ENCODE measurements around the gene ST6GALNAC3. TPM values are rescaled to one million over a fixed set of nuclear protein-coding genes. Genes with fewer than 3 reads are reported as not detected.

Gene ST6GALNAC3
- total and polyA plus RNA-seq, 4 donors = 0.50 to 20.2 (median 5.9) TPM

DNA sequence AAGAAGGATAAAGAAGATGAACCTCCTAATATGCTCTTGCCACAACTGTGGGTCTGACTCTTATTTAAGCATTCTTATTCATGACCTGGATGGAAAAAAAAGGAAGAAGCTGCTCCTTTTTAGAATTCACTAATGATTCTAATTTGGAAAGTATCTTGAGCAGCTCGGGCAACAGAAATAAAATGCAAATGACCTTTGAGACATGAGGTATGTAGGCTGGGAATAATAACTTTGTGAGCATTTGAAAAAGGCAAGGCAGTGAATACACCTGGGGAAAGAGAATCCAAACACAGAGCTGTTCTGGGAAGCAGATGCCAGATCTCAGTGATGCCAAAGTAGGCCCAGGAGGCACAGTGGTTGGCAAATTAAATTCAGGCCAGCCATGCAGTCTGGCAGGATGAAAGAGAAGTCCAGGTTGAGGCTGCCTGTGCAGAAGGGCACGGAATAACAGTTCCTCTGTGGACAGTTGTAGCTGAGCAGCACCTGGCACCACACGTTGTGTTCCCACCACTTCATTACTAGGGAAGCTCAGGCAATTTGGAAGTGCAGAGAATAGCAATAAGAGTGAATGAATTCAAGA lies 471.9 kb downstream of the ST6GALNAC3 start:
- Histone ChIP-seq H3K27me3 (ENCODE audit: control insufficient read depth in 1 of 2, insufficient read depth in 2 of 2, low read length in 1 of 2) (no peaks in the 10 kb centered on the region), H3K27ac (ENCODE audit: low read depth in 1 of 2, low read length in 2 of 2) (no peak overlapping the region), H3K36me3 (ENCODE audit: control insufficient read depth in 1 of 2, insufficient read depth in 2 of 2, low read length in 1 of 2) (no peaks in the 10 kb centered on the region), H3K9me3 (ENCODE audit: control insufficient read depth, low read length) (no peaks in the 10 kb centered on the region), H3K4me3 (ENCODE audit: low read length in 2 of 2) (no peak overlapping the region), H3K4me1 (ENCODE audit: control insufficient read depth in 1 of 2, insufficient read depth in 2 of 2, low read length in 2 of 2) (peaks cover 0 to 3% of the 10 kb centered on the region in 2 donors)
- ATAC-seq (ENCODE audit: low FRiP score) (no peak), DNase-seq (no peak)
- intact Hi-C loops (cut with DNase I) = no loop called here
- WGBS, 2 donors = 84 to 86% methylated on average over 3 of the region's 3 CpGs

DNA sequence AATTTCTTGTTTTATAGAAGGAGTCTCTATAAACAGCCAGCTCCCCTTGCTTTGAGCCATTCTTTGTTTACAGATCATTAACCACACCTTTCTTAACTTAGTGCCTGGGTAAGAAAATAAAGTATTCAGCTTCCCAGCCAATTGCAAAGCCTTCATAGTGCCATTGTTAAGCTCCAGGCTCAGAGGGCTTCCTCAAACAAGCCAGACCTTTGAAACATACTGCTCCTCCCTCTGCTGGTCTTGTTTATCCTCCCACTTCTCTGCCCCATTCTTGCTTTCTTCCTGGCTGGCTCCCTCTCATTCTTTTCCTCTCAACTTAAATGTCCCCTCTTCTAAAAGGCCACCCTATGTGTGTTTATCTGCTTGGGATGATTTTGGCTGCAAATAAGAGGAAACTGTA lies 473.4 kb downstream of the ST6GALNAC3 start:
- H3K4me3 ChIP-seq (ENCODE audit: low read length in 2 of 2) = no peak overlapping the region
- H3K27me3 ChIP-seq (ENCODE audit: control insufficient read depth in 1 of 2, insufficient read depth in 2 of 2, low read length in 1 of 2) = no peaks in the 10 kb centered on the region
- H3K4me1 ChIP-seq (ENCODE audit: control insufficient read depth in 1 of 2, insufficient read depth in 2 of 2, low read length in 2 of 2) = no peaks in the 10 kb centered on the region
- DNase-seq (no peak), ATAC-seq (ENCODE audit: low FRiP score) (no peak)
- no peaks in the 10 kb centered on the region for H3K36me3 ChIP-seq (ENCODE audit: control insufficient read depth in 1 of 2, insufficient read depth in 2 of 2, low read length in 1 of 2)
- H3K27ac ChIP-seq (ENCODE audit: low read depth in 1 of 2, low read length in 2 of 2) = no peak overlapping the region
- intact Hi-C loops (cut with DNase I) = no loop called here
- H3K9me3 ChIP-seq (ENCODE audit: control insufficient read depth, low read length) = no peaks in the 10 kb centered on the region

DNA sequence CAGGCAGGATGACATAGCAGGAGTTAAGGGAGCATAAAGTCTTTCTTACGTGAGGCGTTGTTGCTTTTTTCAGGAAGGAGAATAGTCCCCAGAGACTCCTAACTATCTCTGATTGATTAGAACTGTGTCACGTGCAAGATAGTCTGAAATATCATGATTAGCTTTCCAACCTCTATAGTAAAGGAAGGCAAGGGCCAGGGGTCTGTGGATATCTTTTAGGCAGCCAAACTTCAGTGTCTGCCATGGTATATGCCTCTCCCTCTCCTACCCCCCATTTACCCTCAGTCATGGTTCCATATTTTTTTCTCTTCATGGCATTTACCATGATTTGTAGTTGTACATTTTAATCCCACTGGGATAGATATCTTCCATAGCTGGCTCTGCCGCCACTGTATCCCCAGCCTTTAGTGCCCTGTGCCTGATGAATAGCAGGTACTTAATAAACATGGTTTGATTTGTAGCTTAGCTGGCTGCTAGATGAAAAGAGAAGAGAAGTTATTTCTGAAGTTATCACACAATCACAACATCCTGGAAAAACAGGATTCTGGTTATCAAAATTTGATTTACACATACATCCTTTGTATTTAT lies 474.1 kb downstream of the ST6GALNAC3 start:
- no peak overlapping the region for H3K4me3 ChIP-seq (ENCODE audit: low read length in 2 of 2)
- no peaks in the 10 kb centered on the region for H3K4me1 ChIP-seq (ENCODE audit: control insufficient read depth in 1 of 2, insufficient read depth in 2 of 2, low read length in 2 of 2)
- DNase-seq = no peak
- WGBS, 2 donors = 91 to 94% methylated on average over 4 of the region's 4 CpGs
- no peak for ATAC-seq (ENCODE audit: low FRiP score)
- H3K9me3 ChIP-seq (ENCODE audit: control insufficient read depth, low read length) = no peaks in the 10 kb centered on the region
- no peaks in the 10 kb centered on the region for H3K27me3 ChIP-seq (ENCODE audit: control insufficient read depth in 1 of 2, insufficient read depth in 2 of 2, low read length in 1 of 2)
- no peaks in the 10 kb centered on the region for H3K36me3 ChIP-seq (ENCODE audit: control insufficient read depth in 1 of 2, insufficient read depth in 2 of 2, low read length in 1 of 2)
- no peak overlapping the region for H3K27ac ChIP-seq (ENCODE audit: low read depth in 1 of 2, low read length in 2 of 2)
- intact Hi-C loops (cut with DNase I) = no loop called here

DNA sequence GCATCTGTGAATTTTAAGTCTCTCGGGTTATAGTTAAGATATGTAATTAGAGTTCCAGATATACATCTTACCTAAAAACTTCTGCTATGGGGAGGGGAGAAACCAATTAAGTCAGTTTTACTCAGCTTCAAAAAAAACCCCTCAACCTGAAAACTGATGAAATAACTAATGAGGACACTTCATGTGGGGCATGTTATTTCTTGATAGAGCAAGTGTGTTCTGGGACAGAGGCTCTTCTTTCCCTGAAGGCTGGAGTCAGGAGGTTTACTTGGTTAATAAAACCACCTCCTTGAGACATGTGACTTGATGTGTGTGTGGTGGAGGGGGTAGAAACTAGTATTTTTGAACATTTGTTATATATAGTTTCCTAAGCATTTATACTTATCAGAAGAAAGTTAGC lies 479.7 kb downstream of the ST6GALNAC3 start:
- Histone ChIP-seq H3K36me3 (ENCODE audit: control insufficient read depth in 1 of 2, insufficient read depth in 2 of 2, low read length in 1 of 2) (no peaks in the 10 kb centered on the region), H3K4me3 (ENCODE audit: low read length in 2 of 2) (no peak overlapping the region), H3K9me3 (ENCODE audit: control insufficient read depth, low read length) (no peaks in the 10 kb centered on the region), H3K4me1 (ENCODE audit: control insufficient read depth in 1 of 2, insufficient read depth in 2 of 2, low read length in 2 of 2) (no peaks in the 10 kb centered on the region), H3K27ac (ENCODE audit: low read depth in 1 of 2, low read length in 2 of 2) (no peak overlapping the region), H3K27me3 (ENCODE audit: control insufficient read depth in 1 of 2, insufficient read depth in 2 of 2, low read length in 1 of 2) (no peaks in the 10 kb centered on the region)
- 96 to 100% methylated on average over 1 of the region's 1 CpG for WGBS, 2 donors
- ATAC-seq (ENCODE audit: low FRiP score) (no peak), DNase-seq (no peak)
- intact Hi-C loops (cut with DNase I) = no loop called here

DNA sequence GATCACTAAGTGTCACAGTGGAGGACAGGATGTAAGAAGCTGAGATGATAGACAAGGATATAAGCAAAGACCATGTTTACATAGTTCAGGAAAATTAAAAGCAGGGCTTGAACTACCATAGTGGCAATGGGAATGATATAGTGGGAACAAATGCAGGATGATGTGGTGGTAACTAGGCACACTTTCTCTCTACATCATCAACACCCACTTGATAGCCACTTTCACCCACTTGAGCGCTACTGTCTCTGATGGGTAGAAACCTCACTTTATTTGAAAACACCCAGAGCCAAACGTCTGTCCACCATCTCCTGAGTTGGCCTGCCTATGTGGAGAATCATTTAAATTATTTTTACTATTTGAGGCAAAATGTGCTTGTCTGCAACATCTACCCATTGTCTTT lies 487.7 kb downstream of the ST6GALNAC3 start:
- intact Hi-C loops (cut with DNase I) = no loop called here
- H3K36me3 ChIP-seq (ENCODE audit: control insufficient read depth in 1 of 2, insufficient read depth in 2 of 2, low read length in 1 of 2) = no peaks in the 10 kb centered on the region
- DNase-seq (no peak), ATAC-seq (ENCODE audit: low FRiP score) (no peak)
- no peak overlapping the region for H3K27ac ChIP-seq (ENCODE audit: low read depth in 1 of 2, low read length in 2 of 2)
- 88 to 91% methylated on average over 2 of the region's 2 CpGs for whole genome bisulfite sequencing, 2 donors
- no peak overlapping the region for H3K4me3 ChIP-seq (ENCODE audit: low read length in 2 of 2)
- H3K4me1 ChIP-seq (ENCODE audit: control insufficient read depth in 1 of 2, insufficient read depth in 2 of 2, low read length in 2 of 2) = no peaks in the 10 kb centered on the region
- H3K27me3 ChIP-seq (ENCODE audit: control insufficient read depth in 1 of 2, insufficient read depth in 2 of 2, low read length in 1 of 2) = no peaks in the 10 kb centered on the region
- H3K9me3 ChIP-seq (ENCODE audit: control insufficient read depth, low read length) = no peaks in the 10 kb centered on the region

DNA sequence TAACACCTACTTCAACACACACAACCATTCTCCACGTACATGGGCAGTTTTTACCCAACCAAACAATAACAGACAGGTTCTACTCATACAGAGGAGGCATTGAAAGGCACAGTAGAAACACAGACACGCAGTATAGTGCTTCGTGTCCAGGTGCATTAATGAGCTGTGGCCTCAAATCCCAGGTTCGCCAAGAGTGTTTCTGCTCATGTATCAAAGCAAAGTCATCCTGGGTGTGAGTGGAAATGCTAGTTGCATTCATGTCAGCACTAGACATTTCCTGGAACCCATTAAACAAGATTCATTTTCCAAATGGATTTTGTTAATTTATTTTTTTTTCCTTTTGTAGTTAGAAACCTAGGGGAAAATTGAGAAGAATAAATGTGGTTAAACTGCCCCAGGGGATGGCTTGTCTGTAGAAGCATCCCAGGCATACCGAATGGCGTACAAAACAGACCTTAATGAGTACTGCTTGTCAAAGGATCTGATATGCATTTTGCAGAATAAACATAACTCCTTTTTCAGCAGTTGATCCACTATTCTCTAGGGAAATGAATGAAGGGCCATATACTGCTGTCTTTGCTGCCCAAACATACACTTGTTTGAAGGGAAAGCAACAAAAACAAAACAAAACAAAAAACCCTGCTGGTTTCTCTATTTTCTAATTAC lies 494.2 kb downstream of the ST6GALNAC3 start:
- Histone ChIP-seq H3K27me3 (ENCODE audit: control insufficient read depth in 1 of 2, insufficient read depth in 2 of 2, low read length in 1 of 2) (no peaks in the 10 kb centered on the region), H3K36me3 (ENCODE audit: control insufficient read depth in 1 of 2, insufficient read depth in 2 of 2, low read length in 1 of 2) (no peaks in the 10 kb centered on the region), H3K4me1 (ENCODE audit: control insufficient read depth in 1 of 2, insufficient read depth in 2 of 2, low read length in 2 of 2) (no peaks in the 10 kb centered on the region), H3K9me3 (ENCODE audit: control insufficient read depth, low read length) (no peaks in the 10 kb centered on the region), H3K4me3 (ENCODE audit: low read length in 2 of 2) (no peak overlapping the region), H3K27ac (ENCODE audit: low read depth in 1 of 2, low read length in 2 of 2) (no peak overlapping the region)
- no peak for DNase-seq
- intact Hi-C loops (cut with DNase I) = no loop called here
- ATAC-seq (ENCODE audit: low FRiP score) = no peak
- 90 to 91% methylated on average over 6 of the region's 6 CpGs for WGBS, 2 donors

DNA sequence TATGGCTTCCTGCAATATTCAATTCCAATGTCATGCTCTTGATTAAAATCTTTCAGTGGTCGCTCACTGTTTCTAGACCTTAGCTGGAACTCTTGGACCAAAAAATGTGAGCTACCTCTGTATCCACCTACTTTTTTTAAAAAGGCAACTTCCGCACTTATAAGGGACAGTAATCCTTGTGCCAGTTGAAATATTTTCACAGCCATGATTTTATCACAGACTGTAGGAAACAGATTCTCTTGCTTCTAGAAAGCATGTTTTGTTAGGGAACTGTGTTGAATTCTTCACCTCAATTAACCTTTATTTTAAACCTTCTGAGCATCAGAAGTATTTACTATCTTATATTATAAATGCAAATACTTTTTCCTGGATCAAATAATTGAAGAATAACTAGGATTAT lies 496.7 kb downstream of the ST6GALNAC3 start:
- no peaks in the 10 kb centered on the region for H3K36me3 ChIP-seq (ENCODE audit: control insufficient read depth in 1 of 2, insufficient read depth in 2 of 2, low read length in 1 of 2)
- ATAC-seq (ENCODE audit: low FRiP score) (no peak), DNase-seq (no peak)
- no peaks in the 10 kb centered on the region for H3K4me1 ChIP-seq (ENCODE audit: control insufficient read depth in 1 of 2, insufficient read depth in 2 of 2, low read length in 2 of 2)
- no peak overlapping the region for H3K4me3 ChIP-seq (ENCODE audit: low read length in 2 of 2)
- no peak overlapping the region for H3K27ac ChIP-seq (ENCODE audit: low read depth in 1 of 2, low read length in 2 of 2)
- 16 to 18% methylated on average over 2 of the region's 2 CpGs for WGBS, 2 donors
- H3K9me3 ChIP-seq (ENCODE audit: control insufficient read depth, low read length) = no peaks in the 10 kb centered on the region
- intact Hi-C loops (cut with DNase I) = no loop called here
- no peaks in the 10 kb centered on the region for H3K27me3 ChIP-seq (ENCODE audit: control insufficient read depth in 1 of 2, insufficient read depth in 2 of 2, low read length in 1 of 2)

DNA sequence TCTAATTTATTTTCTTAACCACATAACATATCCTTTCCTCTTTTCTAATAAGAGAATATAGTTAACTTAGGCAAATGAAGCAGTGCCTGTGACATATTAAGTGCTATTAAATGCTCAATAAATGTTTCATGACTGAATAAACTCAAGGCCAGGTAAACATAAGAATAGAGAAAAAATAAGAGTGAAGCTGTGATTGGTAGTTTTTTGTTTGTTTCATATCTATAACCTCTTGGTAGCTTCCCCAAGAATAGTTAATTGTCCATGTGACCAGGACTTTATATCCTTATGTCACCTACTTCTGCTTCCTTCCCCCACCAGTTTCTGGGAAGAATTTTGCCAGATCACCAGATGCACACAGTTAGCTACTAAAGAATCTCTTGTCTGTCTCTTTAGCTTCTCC lies 497.7 kb downstream of the ST6GALNAC3 start:
- intact Hi-C loops (cut with DNase I) = no loop called here
- Histone ChIP-seq H3K27ac (ENCODE audit: low read depth in 1 of 2, low read length in 2 of 2) (no peak overlapping the region), H3K36me3 (ENCODE audit: control insufficient read depth in 1 of 2, insufficient read depth in 2 of 2, low read length in 1 of 2) (no peaks in the 10 kb centered on the region), H3K27me3 (ENCODE audit: control insufficient read depth in 1 of 2, insufficient read depth in 2 of 2, low read length in 1 of 2) (no peaks in the 10 kb centered on the region), H3K9me3 (ENCODE audit: control insufficient read depth, low read length) (no peaks in the 10 kb centered on the region), H3K4me3 (ENCODE audit: low read length in 2 of 2) (no peak overlapping the region), H3K4me1 (ENCODE audit: control insufficient read depth in 1 of 2, insufficient read depth in 2 of 2, low read length in 2 of 2) (no peaks in the 10 kb centered on the region)
- no peak for ATAC-seq (ENCODE audit: low FRiP score)
- DNase-seq = no peak

DNA sequence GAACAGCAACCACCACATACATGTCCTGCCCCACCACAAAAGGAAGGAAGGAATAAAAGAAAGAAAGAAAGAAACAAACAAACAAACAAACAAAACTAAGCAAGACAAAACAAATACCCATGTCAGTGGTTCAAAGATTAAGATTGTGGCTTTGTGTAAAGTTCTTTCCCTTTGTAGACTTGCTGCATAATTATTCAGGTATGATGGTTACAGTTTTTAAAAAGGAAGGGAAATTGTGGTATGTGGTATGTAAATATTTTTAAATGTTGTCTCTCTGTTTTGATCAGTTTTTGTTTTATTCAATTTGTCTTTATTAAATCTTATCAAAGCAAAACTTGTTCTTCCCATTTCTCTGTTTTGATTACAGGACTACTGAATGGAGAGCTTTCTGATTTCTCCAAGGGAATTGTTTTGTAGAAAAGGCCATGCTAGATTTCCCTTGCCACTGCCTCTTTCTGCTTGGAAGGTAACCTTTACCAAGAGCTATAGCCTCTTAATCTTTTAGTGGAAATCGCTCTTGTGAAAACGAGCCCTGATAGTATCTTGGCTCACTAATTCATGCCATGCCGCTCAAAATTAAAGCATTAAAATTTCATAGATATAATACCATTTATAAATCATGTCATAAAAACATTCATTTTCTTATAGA lies 502.5 kb downstream of the ST6GALNAC3 start:
- ATAC-seq (ENCODE audit: low FRiP score) (no peak), DNase-seq (no peak)
- Histone ChIP-seq H3K9me3 (ENCODE audit: control insufficient read depth, low read length) (no peaks in the 10 kb centered on the region), H3K4me3 (ENCODE audit: low read length in 2 of 2) (no peak overlapping the region), H3K4me1 (ENCODE audit: control insufficient read depth in 1 of 2, insufficient read depth in 2 of 2, low read length in 2 of 2) (no peaks in the 10 kb centered on the region), H3K27me3 (ENCODE audit: control insufficient read depth in 1 of 2, insufficient read depth in 2 of 2, low read length in 1 of 2) (no peaks in the 10 kb centered on the region), H3K36me3 (ENCODE audit: control insufficient read depth in 1 of 2, insufficient read depth in 2 of 2, low read length in 1 of 2) (no peaks in the 10 kb centered on the region), H3K27ac (ENCODE audit: low read depth in 1 of 2, low read length in 2 of 2) (no peak overlapping the region)
- 70 to 75% methylated on average over 3 of the region's 3 CpGs for WGBS, 2 donors
- intact Hi-C loops (cut with DNase I) = no loop called here

Measured in aorta (tissue), 5 donors.